PFSK-1 (cell line): Measurements from ENCODE around the gene SCYGR5.

Experiments used
- POLR2AphosphoS5 ChIP-seq: IDR thresholded peaks from 2 replicates; pipeline ENCODE4 v1.6.1; 2012; ENCODE audit warnings: low read depth, mild to moderate bottlenecking, control low read depth, low read length, moderate library complexity
- SIN3A ChIP-seq: IDR thresholded peaks from 2 replicates; pipeline ENCODE4 v1.6.1; 2012; ENCODE audit warnings: mild to moderate bottlenecking, low read length, moderate library complexity, borderline replicate concordance; ENCODE audit not compliant: insufficient read depth
- TAF1 ChIP-seq: IDR thresholded peaks from 2 replicates; pipeline ENCODE4 v1.6.1; 2012; ENCODE audit warnings: low read length, control low read depth, borderline replicate concordance; ENCODE audit not compliant: insufficient read depth
- TF ChIP-seq, protein P1 (sequence below), 2 experiments: IDR thresholded peaks; 2 replicates each; pipeline versions ENCODE4 v1.6.1 to v1.8.0; 2011 to 2012; ENCODE audit warnings: low read depth in 2 of 2, low read length in 2 of 2, control low read depth in 1 of 2, inconsistent platforms in 1 of 2, mild to moderate bottlenecking in 1 of 2, moderate library complexity in 1 of 2; ENCODE audit not compliant: insufficient read depth in 1 of 2

- TF ChIP-seq POLR2AphosphoS5: no peak
- TF ChIP-seq, protein P1, sequence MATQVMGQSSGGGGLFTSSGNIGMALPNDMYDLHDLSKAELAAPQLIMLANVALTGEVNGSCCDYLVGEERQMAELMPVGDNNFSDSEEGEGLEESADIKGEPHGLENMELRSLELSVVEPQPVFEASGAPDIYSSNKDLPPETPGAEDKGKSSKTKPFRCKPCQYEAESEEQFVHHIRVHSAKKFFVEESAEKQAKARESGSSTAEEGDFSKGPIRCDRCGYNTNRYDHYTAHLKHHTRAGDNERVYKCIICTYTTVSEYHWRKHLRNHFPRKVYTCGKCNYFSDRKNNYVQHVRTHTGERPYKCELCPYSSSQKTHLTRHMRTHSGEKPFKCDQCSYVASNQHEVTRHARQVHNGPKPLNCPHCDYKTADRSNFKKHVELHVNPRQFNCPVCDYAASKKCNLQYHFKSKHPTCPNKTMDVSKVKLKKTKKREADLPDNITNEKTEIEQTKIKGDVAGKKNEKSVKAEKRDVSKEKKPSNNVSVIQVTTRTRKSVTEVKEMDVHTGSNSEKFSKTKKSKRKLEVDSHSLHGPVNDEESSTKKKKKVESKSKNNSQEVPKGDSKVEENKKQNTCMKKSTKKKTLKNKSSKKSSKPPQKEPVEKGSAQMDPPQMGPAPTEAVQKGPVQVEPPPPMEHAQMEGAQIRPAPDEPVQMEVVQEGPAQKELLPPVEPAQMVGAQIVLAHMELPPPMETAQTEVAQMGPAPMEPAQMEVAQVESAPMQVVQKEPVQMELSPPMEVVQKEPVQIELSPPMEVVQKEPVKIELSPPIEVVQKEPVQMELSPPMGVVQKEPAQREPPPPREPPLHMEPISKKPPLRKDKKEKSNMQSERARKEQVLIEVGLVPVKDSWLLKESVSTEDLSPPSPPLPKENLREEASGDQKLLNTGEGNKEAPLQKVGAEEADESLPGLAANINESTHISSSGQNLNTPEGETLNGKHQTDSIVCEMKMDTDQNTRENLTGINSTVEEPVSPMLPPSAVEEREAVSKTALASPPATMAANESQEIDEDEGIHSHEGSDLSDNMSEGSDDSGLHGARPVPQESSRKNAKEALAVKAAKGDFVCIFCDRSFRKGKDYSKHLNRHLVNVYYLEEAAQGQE (IDR thresholded peaks at IDR 0.05; ENCODE audit: insufficient read depth in 1 of 2, low read depth in 2 of 2, low read length in 2 of 2): no peak
- no peak for TF ChIP-seq TAF1
- no peak for TF ChIP-seq SIN3A
These were observed 36.3 kb upstream of the SCYGR5 start for GRCh38 chr2:227630322-227630721.
